CD4-positive, alpha-beta T cell treated with Interleukin-12 subunit alpha and Interleukin-12 subunit beta, for 1 hour (primary cell): ENCODE measurements around the gene ELMOD1.
"Not testable (repeated sequence)": the region's sequence is repeated elsewhere in the genome, so short reads cannot be mapped to it uniquely, and the experiment has no call there.

ENCODE experiments used
- DNase-seq: peaks from one replicate; pipeline ENCODE4 v3.0.0-alpha.2; 2020

ELMOD1 gene

DNA sequence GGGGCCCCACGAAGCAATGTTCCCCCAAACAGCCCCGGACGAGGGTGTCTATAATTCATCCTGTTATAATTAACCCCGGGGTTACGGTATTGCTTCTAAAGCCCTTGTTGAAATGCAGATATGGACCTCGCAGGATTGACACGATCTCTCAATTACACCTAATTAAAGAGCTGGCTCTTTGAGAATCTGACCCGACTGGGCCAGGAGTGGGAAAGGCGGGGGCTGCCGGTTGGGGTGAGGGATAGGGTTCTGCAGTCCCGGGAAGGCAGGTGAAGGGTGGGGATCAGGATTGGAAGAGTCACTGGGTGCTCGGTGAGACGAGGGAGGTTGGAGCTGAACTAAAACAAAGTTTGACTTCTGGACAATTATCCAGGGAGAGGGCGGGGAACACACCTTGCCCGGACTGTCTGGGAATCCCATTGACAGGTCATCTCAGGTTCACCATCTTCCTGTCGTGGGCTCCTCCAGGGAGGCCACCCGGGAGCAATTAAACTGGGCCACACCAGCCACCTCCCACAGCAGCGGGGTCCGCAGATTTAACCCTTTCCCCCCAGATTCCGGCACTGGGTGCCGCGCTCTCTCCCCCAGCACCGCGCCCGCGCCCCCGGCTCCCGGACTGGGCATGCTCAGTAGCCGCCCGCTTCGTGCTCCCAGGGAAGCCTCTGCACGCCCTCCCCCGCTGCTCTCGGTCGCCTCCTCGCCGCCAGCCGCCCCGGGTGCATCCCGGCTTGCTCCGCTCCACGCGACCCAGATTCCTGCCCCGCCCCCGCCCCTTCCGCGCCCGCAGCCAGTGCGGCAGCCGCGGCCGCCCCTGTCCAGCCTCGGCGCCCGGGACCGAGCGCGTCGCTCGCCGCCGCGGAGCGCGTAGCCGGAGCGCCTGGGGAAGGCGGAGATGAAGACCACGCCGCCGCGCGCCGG lies at the start of gene ELMOD1:
ELMOD1 (plus strand) TSS at position 688 of the 918 bp plus-strand sequence. CDS start 27,043 bp downstream, outside the sequence.
- peak; percentile 24 for DNase-seq

DNA sequence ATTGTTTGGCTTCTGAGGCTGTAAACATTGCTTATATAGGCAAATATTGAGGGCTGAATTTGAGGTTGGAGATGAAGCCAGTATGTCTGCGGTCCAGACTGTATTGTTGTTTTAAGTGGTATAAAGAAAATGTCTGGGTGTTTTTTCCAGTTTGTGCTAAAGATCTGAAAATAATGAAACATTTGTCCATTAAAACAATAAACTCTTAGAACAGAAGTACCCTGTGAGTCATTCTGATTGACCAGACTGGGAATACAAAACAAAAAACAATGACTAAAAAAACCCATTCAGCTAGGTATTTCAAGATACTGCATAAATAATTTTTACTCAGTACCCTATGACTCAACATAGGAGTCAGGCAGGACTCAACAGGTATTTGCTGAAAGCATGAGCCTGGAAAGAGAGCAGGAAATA lies 45.8 kb upstream of the ELMOD1 start:
- DNase-seq = no peak

DNA sequence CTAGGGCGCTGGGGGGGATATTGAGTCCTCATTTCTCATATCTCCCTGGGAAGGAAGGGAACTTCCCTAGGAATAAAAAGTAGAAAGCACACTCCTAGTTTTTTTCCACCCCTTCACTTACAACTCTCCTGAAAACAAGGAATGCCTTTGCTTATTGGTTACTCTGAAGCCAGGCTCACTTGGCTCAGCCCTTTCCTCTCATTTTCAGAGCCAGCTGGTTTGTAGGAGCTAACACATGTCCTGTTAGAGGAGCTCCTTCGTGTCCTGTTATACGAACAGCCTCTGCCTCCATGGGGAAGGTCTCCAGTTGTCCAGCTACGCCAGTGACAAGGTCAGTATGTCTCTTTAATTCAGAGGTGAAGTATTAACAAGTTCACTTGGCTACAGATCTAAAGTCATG lies 43.0 kb upstream of the ELMOD1 start:
- no peak for DNase-seq

DNA sequence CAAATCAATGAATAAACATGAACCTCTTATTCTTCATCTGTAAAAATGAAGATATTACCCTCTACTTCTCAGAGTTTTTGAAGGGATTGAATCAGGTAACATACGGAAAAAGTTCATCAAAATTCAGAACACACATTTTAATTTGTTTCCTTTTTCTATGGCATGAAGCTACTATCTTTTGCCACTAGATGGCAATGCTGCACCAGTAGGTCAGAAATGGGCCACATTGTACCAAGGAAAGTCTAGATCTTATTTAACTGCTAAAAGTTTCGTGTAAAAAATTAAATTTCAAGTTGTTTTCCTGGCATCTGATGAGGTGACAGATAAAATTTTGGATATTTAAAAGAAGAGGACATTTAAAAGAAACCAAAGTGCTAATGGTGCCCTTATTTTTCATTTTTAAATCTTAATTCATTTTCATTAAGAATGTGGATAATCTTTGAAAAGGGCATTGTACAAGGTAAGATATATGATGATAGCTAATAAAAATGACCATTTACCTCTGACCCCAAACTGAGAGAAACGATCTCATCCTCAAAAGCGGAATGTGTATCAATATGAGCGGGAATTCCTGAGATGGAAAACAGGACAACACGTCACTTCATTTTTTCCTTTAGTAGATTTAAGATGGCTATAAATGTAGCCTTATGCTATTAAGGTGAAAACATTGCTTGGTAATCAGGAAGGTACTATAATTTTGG lies 41.5 kb upstream of the ELMOD1 start:
- peak; percentile 54 for DNase-seq

DNA sequence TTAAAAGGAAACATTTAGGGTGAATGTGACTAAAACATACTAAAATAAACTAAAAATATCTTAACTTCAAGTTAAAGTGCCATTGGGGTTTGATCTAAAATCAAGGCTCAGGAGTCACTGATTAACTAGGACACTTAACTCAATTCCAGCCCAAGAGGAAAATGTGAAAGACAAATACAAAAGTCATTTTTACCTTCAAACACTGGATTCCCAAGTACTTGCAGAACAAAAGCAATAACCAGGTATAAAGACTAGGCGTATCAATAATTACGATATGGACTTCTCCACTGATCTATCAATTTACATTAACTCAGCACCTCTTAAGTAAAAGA lies 41.0 kb upstream of the ELMOD1 start:
- no peak for DNase-seq

DNA sequence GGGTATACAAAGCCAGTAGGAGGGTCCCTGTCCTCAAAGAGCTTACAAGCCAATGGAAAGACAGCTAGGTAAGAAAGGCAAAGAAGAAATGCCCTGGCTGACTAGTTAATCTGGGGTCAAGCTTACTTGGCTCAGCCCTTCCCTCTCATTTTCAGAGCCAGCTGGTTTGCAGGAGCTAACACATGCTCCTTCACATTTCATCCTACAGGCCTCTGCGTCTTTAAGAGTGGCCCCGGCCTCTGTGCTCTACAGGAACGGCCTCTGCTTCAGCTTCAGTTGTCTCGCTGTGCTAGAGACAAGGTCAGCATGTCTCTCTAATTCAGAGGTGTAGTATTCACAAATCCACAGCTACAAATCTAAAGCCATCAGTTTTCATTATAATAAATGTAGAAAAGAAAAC lies 40.6 kb upstream of the ELMOD1 start:
- DNase-seq = no peak

DNA sequence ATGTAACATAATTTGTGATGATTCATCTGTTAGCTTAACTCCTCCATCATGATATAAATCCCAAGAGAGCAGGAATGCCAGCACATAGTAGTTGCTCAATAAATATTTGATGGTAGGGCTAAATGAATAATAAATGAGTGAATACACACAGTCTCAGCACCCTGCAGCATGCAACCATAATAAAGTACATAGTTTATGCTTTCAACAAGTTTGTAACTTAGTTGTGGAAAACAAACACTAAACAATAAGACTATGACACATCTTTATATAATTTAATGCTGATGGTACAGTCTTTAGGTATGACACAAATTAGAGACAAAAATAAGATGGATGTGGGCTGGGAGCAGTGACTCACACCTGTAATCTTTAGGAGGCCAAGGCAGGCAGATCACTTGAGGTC lies 29.3 kb upstream of the ELMOD1 start:
- DNase-seq = no peak

DNA sequence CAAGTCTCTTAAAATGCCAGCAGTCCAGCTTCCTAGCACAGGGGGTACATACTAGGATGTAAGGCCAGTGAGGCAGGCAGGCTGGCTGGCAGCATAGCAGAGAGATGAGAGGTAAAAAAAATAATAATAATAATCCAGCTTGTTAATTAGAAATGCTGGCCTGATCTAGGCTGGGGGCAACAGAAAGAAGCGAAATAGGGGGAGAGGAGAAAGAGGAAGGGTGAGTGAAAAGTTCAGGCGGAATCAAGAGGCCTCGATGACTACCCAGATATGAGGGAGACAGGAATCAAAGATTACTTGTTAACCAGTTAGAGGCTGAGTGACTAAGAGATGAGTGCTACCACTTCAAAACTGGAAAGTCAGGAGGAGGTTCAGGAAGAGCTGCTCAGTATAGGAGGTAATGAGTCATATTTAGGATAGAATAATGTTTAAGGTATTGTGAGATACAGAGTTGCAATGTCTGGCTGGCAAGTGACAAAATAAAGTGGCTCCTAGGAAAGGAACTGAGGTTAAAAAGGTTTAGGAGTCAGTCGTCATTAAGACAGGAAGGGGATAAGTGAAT lies 28.2 kb upstream of the ELMOD1 start:
- no peak for DNase-seq

DNA sequence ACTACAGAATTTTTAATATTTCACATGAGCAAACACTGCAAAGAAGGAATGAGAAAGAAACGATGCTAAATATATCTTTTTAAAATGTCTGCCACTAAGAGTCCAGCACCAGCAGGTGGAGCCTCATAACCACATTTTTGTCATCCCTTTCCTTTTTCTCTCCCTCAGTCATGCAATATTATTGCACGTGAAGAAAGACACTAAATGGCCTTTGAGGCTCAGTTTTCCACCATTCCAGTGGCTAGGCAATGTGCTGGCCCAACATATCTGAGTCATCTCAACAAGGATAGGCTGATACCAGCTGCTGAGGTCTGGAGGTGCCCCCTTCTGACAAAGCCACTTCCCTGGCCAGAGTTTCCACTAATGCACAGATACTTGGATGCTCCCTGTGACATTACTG lies 27.2 kb upstream of the ELMOD1 start:
- DNase-seq = peak; percentile 54

DNA sequence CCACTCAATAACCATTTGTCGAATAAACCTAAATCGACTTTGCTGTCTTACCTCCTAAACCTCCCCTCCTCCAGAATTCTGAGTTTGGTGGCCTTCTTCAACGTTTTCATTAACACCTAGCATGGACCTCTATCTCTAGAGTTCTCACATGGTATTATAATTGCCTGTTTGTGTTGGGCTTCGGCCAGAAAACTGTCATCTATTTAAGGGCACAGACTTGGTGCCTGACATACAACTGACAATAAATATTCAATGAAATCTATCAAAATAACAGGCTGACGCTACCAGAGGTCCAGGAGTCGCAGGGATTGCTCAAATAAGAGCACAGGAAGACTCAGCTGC lies 26.1 kb upstream of the ELMOD1 start:
- DNase-seq = no peak

DNA sequence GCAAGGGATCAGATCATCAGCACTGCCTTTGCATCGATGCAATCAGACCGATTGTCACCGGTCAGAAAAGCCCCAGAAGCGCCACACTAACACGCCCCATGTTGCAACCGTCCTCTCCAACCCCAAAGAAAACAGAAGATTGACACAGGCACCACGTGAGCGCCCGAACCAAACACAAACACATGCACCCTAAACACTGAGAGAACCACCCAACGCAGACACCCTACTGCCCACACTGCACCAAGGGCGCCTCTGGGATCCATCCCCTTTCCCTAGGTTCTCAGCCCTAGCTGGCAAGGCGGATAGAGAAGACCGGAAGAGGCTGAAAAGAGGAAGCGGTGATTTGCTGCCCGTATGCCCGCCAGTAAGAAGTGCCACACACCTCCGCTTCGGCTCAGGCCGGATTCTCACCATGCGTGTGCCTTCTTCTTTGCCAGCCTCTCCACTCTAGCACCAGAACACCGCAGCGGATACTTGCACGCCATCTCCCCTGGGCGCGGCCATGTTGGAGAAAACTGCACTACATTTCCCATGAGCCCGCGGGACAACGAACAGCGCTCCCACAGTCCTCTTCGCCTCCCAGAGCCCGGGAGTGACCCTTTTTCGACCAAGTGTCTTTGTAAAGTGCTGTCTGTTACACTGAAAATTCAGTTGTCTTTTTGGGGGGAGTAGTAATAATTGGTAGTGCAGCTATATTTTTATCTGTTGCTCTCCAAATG lies 25.6 kb upstream of the ELMOD1 start, which contains the start of gene ALKBH8:
ALKBH8 (minus strand) TSS at position 517 of the 719 bp plus-strand sequence. CDS start 4,842 bp downstream, outside the sequence.
- DNase-seq = peak; percentile 81

DNA sequence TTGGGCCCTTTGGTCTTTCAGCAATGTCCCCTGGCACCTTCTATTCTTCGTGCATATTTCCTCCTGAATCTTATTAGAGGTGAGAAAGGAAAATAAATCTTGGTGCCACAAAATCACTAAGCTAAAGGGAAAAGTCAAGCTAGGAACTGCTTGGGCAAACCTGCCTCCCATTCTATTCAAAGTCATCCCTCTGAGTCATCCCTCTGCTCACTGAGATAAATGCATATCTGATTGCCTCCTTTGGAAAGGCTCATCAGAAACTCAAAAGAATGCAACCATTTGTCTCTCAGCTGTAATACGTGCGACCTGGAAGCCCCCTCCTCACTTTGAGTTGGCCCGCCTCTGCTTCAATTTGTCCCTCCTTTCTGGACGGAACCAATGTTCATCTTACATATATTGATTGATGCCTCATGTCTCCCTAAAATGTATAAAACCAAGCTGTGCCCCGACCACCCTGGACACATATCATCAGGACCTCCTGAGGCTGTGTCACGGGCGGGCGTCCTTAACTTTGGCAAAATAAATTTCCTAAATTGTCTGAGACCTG lies 24.9 kb upstream of the ELMOD1 start:
- not testable (repeated sequence) for DNase-seq

DNA sequence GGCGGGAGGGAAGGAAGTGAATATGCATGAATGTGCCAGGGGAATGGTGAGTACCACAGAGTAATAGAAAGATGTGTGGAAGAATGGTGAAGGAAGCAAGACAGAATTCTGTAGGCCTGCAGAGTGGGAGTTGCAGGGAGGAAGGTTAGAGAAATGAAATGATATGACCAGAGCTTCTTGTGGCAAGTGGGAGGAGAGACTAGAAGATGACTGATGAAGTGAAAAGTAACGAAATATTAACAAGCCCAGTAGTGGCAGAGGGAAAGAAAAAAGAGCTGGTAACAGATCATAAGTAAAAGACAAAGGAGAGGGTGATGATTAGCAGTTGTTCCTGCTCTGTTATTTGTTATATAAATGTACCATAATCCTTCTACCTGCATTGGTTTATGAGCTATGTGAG lies 24.4 kb upstream of the ELMOD1 start:
- no peak for DNase-seq

DNA sequence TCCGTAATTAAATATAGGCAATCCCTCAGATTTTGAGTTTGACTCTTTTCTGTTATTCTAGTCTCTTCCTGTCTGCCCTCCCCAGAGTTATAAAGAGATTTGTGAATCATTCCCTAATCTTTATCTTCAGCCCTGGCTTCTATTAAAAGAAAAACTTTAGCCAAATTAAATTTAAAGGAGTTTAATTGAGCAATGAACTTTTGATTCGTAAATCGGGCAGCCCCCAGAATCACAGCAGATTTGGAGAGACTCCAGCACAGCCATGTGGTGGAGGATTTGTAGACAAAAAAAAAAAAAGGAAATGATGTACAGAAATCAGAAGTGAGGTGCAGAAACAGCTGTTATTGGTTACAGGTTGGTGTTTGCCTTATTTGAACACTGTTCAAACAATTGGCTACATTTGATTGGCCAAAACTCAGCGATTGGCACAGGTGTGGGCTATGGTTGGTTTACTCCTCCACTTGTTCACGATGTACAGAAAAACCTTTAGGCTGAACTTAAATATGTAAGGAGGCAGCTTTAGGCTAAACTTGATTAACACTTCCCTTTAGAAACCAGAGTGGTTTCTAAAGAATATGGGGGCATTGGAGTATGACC lies 23.1 kb upstream of the ELMOD1 start:
- DNase-seq = no peak

DNA sequence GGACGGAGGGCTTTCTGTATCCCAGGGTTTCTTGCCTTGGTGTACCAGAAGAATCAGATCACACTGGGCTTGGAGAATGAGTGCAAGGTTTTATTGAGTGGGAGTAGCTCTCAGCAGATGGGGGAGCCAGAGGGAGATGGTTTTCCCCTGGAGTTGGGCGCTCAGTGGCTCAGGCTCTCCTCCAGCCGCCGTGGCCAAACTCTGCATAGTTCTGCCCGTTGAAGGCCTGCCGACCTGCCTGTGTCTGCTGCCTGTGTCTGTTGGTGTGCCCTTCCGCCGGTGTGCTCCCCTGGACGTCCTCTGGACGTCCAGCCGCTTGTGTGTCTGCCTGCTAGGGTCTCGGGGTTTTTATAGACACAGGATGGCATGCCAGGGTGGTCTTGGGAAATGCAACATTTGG lies 20.9 kb upstream of the ELMOD1 start:
- no peak for DNase-seq

DNA sequence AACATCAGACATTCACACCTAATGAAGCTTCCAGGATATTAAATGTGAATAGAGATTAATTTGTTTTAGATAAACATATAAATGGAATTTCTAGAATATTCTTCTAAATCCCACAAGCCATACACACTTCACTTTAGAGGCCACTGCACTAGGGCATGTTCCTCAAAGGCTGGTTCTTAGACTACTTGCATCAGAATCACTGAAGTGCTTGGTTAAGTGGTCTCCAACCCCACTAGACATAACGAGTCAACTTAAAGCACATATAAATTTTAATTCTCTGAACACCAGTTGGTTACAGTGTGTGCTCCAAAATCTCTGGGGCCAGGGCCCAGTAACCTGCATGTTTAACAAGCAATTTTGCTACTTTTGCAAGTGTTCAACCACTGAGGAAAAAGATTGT lies 17.5 kb upstream of the ELMOD1 start:
- DNase-seq = no peak

DNA sequence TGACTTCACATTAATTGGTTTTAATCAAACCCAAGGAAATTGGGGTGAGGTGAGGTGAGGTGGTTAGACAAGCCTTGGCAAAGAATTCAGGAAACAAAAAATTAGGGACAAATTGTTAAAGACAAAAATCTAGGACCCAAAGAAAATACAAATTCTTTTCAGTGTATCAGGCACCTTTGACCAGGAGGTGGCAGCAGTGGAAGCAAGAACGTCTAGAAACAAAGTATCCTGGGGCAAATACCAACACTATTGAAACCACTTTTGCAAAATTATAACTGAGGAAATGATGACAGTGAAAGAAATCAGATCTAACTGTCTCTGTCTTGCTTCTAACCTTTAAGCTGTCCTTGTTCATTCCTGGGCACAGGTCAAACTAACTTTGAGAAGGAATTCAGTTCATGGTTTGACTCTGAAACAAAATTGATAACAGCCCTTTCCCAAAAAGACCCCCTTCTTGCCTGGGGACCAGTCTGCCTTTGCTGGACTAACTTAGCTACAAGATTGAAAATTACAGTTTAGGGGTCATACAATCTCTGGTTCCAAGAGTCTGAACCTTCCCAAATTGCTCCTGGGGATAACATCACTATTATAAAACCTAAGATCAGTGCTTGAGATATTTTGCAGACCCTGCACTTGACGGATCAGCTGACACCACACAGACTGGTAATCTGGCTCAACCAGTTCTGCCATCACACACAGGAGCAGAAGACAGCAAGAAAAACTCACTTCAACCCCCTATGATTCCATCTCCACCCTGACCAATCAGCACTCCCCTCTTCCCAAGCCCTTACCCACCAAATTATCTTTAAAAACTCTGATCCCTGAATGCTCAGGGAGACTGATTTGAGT lies 14.2 kb upstream of the ELMOD1 start:
- peak; percentile 50 for DNase-seq

DNA sequence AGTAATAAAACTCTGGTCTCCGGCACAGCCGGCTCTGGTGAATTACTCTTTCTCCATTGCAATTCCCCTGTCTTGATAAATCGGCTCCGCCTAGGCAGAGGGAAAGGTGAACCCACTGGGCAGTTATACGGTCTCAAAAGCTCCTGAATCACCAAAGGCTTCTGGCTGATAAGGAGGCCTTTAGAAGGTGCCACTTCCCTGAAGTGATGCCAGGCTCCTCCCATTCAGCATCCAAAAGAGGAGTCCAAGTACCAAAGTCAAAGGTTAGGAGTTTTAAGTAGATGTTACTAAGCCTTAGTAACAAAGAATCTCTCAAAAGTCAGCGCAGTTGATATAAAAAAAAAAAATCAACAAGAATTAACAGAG lies 13.6 kb upstream of the ELMOD1 start:
- DNase-seq = no peak

DNA sequence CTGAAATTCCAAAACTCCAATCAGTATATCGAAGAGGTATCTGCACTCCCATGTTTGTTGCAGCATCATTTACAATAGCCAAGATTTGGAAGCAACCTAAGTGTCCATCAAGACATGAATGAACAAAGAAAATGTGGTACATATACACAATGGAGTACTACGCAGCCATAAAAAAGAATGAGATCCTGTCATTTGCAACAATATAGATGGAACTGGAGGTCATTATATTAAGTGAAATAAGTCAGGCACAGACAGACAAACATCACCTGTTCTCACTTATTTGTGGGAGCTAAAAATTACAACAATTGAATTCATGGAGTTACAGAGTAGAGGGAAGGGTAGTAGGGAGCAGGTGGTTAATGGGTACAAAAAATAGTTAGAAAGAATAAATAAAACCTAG lies 11.8 kb upstream of the ELMOD1 start:
- DNase-seq = not testable (repeated sequence)

DNA sequence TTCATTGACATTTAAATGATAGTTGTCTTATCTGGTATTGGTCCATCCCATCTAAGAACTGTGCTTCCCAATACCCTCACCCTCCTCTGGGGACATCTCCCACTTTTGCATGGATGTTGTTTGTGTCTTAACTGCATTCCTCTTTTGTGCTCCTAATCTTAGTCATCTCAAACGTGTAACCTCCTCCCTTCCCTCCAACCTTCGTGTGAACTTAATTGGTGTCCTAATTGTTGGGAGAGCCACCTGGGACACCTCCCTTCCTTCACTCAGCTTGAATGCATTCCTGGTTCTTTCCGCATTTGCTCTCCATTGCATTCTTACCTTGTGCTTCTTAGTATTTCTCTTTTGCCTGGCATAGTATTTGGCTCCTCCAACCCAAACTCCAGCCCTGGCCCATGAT lies 9.8 kb upstream of the ELMOD1 start:
- DNase-seq = no peak

DNA sequence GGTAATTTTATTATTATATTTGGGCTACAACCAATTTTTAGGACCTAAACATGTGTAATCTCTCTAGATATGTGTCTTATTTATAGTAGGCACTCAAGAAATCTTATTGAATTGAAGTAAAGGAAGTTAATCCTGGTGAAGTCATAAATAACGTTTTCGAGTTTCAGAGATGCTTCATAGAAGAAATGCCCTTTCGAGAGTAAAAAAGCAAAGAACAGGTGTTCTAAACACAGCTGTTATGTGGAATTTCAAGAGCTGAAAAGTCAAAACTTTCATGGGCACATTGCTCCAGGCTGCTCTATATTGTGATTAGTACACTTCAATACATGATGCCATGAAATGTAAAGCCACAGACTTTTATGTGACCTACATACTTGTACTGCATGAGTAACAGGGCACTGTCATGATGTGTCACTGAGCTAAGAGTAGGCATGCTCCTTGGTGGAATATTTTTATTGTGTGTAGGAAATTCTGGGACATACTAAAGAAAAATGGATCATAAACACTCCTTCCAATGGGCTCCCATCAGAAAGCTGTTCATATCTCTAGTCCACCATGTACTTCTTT lies 7.2 kb upstream of the ELMOD1 start:
- no peak for DNase-seq
